Stimulated activated CD4-positive, alpha-beta T cell treated with anti-CD3 and anti-CD28 coated beads, TNF-alpha, amount 100 ng/mL, for 24 hours (primary cell): Measurements from ENCODE around the gene FAT3.

Experiments
- DNase-seq, 3 experiments: peaks; one replicate each; pipeline ENCODE4 v3.0.0-alpha.2; 2020; ENCODE audit warnings: low read depth in 3 of 3

The FAT3 gene

GRCh38 chr11:92227959-92228935 is 3.6 kb downstream of the FAT3 start:
- DNase-seq, result no peak

- no peak for DNase-seq
Observed at GRCh38 chr11:92236856-92237255, 12.2 kb downstream of the FAT3 start.

GRCh38 chr11:92240916-92241315 is 16.3 kb downstream of the FAT3 start:
- no peak for DNase-seq

GRCh38 chr11:92245700-92246271 is 21.2 kb downstream of the FAT3 start:
- DNase-seq, result no peak

GRCh38 chr11:92246630-92247029 is 22.0 kb downstream of the FAT3 start:
- DNase-seq, result no peak

GRCh38 chr11:92249156-92249753 is 24.6 kb downstream of the FAT3 start:
- DNase-seq, result no peak

- DNase-seq, result no peak
Observed at GRCh38 chr11:92251980-92252379, 27.4 kb downstream of the FAT3 start.

GRCh38 chr11:92253421-92253820 is 28.8 kb downstream of the FAT3 start:
- DNase-seq, result no peak

- DNase-seq, result no peak
Observed at GRCh38 chr11:92253945-92254344, 29.3 kb downstream of the FAT3 start.

- DNase-seq, result no peak
Observed at GRCh38 chr11:92257536-92257935, 32.9 kb downstream of the FAT3 start.

GRCh38 chr11:92259861-92260260 is 35.2 kb downstream of the FAT3 start:
- no peak for DNase-seq

- no peak for DNase-seq
Observed at GRCh38 chr11:92264350-92264749, 39.7 kb downstream of the FAT3 start.

- no peak for DNase-seq
Observed at GRCh38 chr11:92266806-92267205, 42.2 kb downstream of the FAT3 start.

GRCh38 chr11:92267278-92267677 is 42.7 kb downstream of the FAT3 start:
- no peak for DNase-seq

GRCh38 chr11:92267968-92268367 is 43.4 kb downstream of the FAT3 start:
- no peak for DNase-seq

GRCh38 chr11:92268546-92268945 is 43.9 kb downstream of the FAT3 start:
- no peak for DNase-seq

GRCh38 chr11:92269021-92269420 is 44.4 kb downstream of the FAT3 start:
- DNase-seq, result no peak

- no peak for DNase-seq
Observed at GRCh38 chr11:92269841-92270240, 45.2 kb downstream of the FAT3 start.

- no peak for DNase-seq
Observed at GRCh38 chr11:92272651-92273050, 48.0 kb downstream of the FAT3 start.
